MM.1S (cell line): ENCODE measurements around the gene CYP2C18.

Source experiments
- EZH2 ChIP-seq: fragments of 300-600 bp; sonication (generic); optimal IDR thresholded peaks from 2 replicates; pipeline ENCODE3; 2017; ENCODE audit warnings: low read depth, mild to moderate bottlenecking, antibody characterized with exemption, low read length, mixed read lengths
- EZH2phosphoT487 ChIP-seq: fragments of 300-600 bp; sonication (generic); IDR thresholded peaks from 2 replicates; pipeline ENCODE4 v1.6.1; 2018; ENCODE audit warnings: antibody characterized with exemption, low read length
- TF ChIP-seq, protein P1 (sequence below): fragments of 300-600 bp; sonication (generic); IDR thresholded peaks from 2 replicates; pipeline ENCODE4 v1.5.1; 2016; ENCODE audit warnings: antibody characterized with exemption, low read length, mixed read lengths

DNA sequence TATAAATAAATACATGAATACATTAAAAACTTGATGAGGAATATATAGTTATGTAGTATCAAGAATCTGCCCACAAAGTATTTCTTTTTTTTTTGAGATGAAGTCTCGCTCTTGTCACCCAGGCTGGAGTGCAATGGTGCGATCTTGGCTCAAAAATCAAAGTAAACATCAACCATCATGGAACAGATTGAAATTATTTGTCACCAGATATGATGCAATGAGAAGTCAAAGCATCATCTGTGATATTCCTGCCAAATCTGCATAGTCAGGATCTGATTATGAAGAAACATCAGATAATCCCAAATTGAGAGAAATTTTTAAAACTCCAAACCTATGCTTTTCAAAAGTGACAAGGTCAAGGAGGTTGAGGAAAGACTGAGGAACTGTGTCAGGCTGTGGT is 5.1 kb upstream of the CYP2C18 start:
- TF ChIP-seq EZH2 (no peak), EZH2phosphoT487 (no peak)
- TF ChIP-seq, protein P1, sequence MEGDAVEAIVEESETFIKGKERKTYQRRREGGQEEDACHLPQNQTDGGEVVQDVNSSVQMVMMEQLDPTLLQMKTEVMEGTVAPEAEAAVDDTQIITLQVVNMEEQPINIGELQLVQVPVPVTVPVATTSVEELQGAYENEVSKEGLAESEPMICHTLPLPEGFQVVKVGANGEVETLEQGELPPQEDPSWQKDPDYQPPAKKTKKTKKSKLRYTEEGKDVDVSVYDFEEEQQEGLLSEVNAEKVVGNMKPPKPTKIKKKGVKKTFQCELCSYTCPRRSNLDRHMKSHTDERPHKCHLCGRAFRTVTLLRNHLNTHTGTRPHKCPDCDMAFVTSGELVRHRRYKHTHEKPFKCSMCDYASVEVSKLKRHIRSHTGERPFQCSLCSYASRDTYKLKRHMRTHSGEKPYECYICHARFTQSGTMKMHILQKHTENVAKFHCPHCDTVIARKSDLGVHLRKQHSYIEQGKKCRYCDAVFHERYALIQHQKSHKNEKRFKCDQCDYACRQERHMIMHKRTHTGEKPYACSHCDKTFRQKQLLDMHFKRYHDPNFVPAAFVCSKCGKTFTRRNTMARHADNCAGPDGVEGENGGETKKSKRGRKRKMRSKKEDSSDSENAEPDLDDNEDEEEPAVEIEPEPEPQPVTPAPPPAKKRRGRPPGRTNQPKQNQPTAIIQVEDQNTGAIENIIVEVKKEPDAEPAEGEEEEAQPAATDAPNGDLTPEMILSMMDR, result no peak
